Brain microvascular endothelial cell (primary cell): ENCODE results near the gene THAP8.

Source experiments
- DNase-seq: peaks from one replicate; pipeline ENCODE4 v3.0.0-alpha.2; 2020
- H3K27ac ChIP-seq: fragments of 250-450 bp; sonication (Bioruptor Pico); 2 replicates; pipeline ENCODE4 v1.5.1; 2020; ENCODE audit warnings: mild to moderate bottlenecking, moderate library complexity
- H3K27me3 ChIP-seq: fragments of 250-450 bp; sonication (Bioruptor Pico); replicated peaks from 2 replicates; pipeline ENCODE4 v1.5.1; 2020; ENCODE audit warnings: mild to moderate bottlenecking
- H3K36me3 ChIP-seq: fragments of 250-450 bp; sonication (Bioruptor Pico); replicated peaks from 2 replicates; pipeline ENCODE4 v1.5.1; 2020; ENCODE audit warnings: mild to moderate bottlenecking
- H3K4me3 ChIP-seq: 2 replicates; pipeline ENCODE4 v1.5.1; 2011; ENCODE audit warnings: low read depth, mild to moderate bottlenecking, control low read depth, low read length, moderate library complexity
- CTCF ChIP-seq: IDR thresholded peaks from 2 replicates; pipeline ENCODE4 v1.5.1; 2011; ENCODE audit warnings: low read depth, mild to moderate bottlenecking, moderate library complexity, low read length, control low read depth, inconsistent platforms; ENCODE audit errors: missing control alignments
- in situ Hi-C: cut with HindIII; loops from 2 replicates; pipeline ENCODE4 v1.10.0; 2017; ENCODE audit warnings: low sequenced_read_pairs, low pct_ligation_motif_present

THAP8 gene

GRCh38 chr19:36097036-36097435 is 43.0 kb upstream of the THAP8 start:
- TF ChIP-seq CTCF = no peak
- Histone ChIP-seq H3K27ac (no peak overlapping the region), H3K36me3 (no peaks in the 10 kb centered on the region), H3K4me3 (no peak overlapping the region), H3K27me3 (no peaks in the 10 kb centered on the region)
- in situ Hi-C loops = no loop called here
- DNase-seq = no peak

- Histone ChIP-seq H3K27me3 (no peaks in the 10 kb centered on the region), H3K27ac (no peak overlapping the region), H3K36me3 (no peaks in the 10 kb centered on the region), H3K4me3 (no peak overlapping the region)
- in situ Hi-C loops = no loop called here
- DNase-seq = no peak
- no peak for TF ChIP-seq CTCF
Observed at GRCh38 chr19:36093687-36094086, 39.6 kb upstream of the THAP8 start.

GRCh38 chr19:36093146-36093662 is 39.1 kb upstream of the THAP8 start:
- Histone ChIP-seq H3K27me3 (no peaks in the 10 kb centered on the region), H3K27ac (no peak overlapping the region), H3K4me3 (no peak overlapping the region), H3K36me3 (no peaks in the 10 kb centered on the region)
- in situ Hi-C loops = no loop called here
- TF ChIP-seq CTCF = no peak
- no peak for DNase-seq

- in situ Hi-C loops = no loop called here
- no peak for TF ChIP-seq CTCF
- no peak for DNase-seq
- Histone ChIP-seq H3K36me3 (no peaks in the 10 kb centered on the region), H3K27ac (no peak overlapping the region), H3K4me3 (no peak overlapping the region), H3K27me3 (no peaks in the 10 kb centered on the region)
Observed at GRCh38 chr19:36092566-36092965, 38.5 kb upstream of the THAP8 start.

- in situ Hi-C loops = no loop called here
- Histone ChIP-seq H3K4me3 (no peak overlapping the region), H3K36me3 (no peaks in the 10 kb centered on the region), H3K27ac (no peak overlapping the region), H3K27me3 (no peaks in the 10 kb centered on the region)
- no peak for TF ChIP-seq CTCF
- no peak for DNase-seq
Observed at GRCh38 chr19:36090910-36091695, 37.0 kb upstream of the THAP8 start.

GRCh38 chr19:36089847-36090246 is 35.8 kb upstream of the THAP8 start:
- no peaks in the 10 kb centered on the region for H3K36me3 ChIP-seq

More at GRCh38 chr19:36089847-36090246, 35.8 kb upstream of the THAP8 start:
- no peak for TF ChIP-seq CTCF
- H3K27ac ChIP-seq = no peak overlapping the region
- no peak overlapping the region for H3K4me3 ChIP-seq
- no peak for DNase-seq
- no peaks in the 10 kb centered on the region for H3K27me3 ChIP-seq
- in situ Hi-C loops = no loop called here
